Uterus (tissue), 4 donors: ENCODE measurements around the gene ARMC2. TPM values are rescaled to one million over a fixed set of nuclear protein-coding genes. Genes with fewer than 3 reads are reported as not detected.
"Not testable (repeated sequence)": the region's sequence is repeated elsewhere in the genome, so short reads cannot be mapped to it uniquely, and the experiment has no call there.

Source experiments
- DNase-seq, 2 donors: peaks; one replicate each; pipeline ENCODE4 v3.0.0-alpha.2; 2019 to 2020
- H3K27ac ChIP-seq, 2 donors: fragments of 200-600 bp; sonication (generic); 1 replicate in 1 of 2; 2 replicates in 1 of 2; pipeline ENCODE4 v1.5.1; 2016 to 2018
- H3K27me3 ChIP-seq, 2 donors: fragments of 200-600 bp; sonication (generic); one replicate each; pipeline ENCODE4 v1.5.1; 2018 to 2019; ENCODE audit warnings: control low read depth in 1 of 2
- H3K36me3 ChIP-seq, 2 donors: fragments of 200-600 bp; sonication (generic); one replicate each; pipeline ENCODE4 v1.5.1; 2019; ENCODE audit warnings: control low read depth in 1 of 2
- H3K4me1 ChIP-seq, 2 donors: fragments of 200-600 bp; sonication (generic); one replicate each; pipeline ENCODE4 v1.5.1; 2018 to 2019; ENCODE audit warnings: control low read depth in 1 of 2
- H3K4me3 ChIP-seq, 2 donors: fragments of 200-600 bp; sonication (generic); 1 replicate in 1 of 2; 2 replicates in 1 of 2; pipeline ENCODE4 v1.5.1; 2018 to 2019; ENCODE audit warnings: mild to moderate bottlenecking in 1 of 2
- H3K9me3 ChIP-seq, 2 donors: fragments of 200-600 bp; sonication (generic); one replicate each; pipeline ENCODE4 v1.5.1; 2019; ENCODE audit warnings: control low read depth in 1 of 2
- CTCF ChIP-seq, 4 experiments: fragments of 200-600 bp in 2 of 4; fragments of 450-650 bp in 2 of 4; sonication (generic) in 2 of 4; IDR thresholded peaks; one replicate each; pipeline ENCODE4 v1.5.1; 2016 to 2019; ENCODE audit warnings: antibody characterized with exemption in 4 of 4, mild to moderate bottlenecking in 2 of 4, moderate library complexity in 1 of 4
- POLR2A ChIP-seq, 2 donors: fragments of 450-650 bp; IDR thresholded peaks; one replicate each; pipeline ENCODE4 v1.6.1; 2016; ENCODE audit warnings: antibody characterized with exemption in 2 of 2, mild to moderate bottlenecking in 1 of 2, moderate library complexity in 1 of 2
- intact Hi-C: fragments of 100-400 bp; cut with DNase I; formaldehyde crosslinking; loops from one replicate; pipeline ENCODE4 v1.15.1; 2023; ENCODE audit warnings: low total_unique reads
- total RNA-seq, 4 donors: library from RNA; depleted of rRNA in 3 of 4; stranded (reverse); fragments of >200 nt in 3 of 4; gene quantifications; one replicate each; pipeline versions ENCODE4 v1.1.0 to v1.2.4, GENCODE V29; 2014 to 2023
- donor health status: DM: yes; HTN: yes; CAD: no.

ARMC2 gene
- total RNA-seq, 4 donors from 2014 or later: 5.1 to 15.1 (median 9.1) TPM; not detected in 1

DNA sequence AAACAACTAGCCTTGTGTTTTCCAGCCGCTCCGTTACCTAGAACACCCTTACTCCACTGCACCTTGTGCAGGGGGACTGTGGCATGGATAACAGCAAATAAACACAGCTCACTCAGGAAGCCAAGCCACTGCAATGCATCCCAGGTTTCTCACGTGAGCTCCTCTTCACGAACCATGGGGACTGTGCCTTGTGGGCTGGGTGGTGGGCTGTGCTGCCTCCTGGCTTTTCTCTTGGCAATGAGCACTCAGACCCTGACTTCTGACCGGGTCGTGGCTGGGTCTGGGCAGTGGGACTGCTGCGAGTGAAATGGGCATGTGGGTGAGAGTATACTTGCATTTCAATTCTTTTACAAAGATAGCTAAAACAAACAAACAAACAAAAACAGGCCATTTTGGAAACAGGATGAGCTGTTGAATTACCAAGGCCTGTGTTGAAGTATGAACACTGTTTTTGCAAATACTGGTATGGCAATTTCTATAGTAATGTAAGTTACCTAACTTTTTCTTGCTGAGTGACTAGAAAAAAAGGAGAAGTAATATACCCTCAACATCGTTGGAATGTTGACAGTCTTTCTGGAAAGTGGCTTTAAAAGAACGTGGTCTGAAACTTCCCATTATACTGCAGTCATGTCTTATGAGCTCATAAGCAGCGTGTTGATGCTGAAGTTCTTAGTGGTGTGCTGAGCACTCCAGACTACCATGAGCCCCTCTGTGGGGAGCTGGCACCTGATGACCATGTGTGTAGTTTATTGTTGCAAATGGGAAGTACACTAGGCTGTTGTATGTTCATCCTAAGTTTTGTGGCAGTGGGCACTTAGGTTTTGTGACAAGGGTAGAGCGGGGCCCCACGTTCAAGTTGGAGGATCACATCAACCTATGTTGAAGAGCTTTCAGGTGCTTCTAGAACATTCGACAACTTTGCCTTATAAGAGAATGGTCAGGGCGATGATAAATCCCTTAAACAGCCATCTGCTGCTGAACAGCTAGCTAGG is 120.4 kb downstream of the ARMC2 start:
- DNase-seq: no peak
- Histone ChIP-seq H3K9me3 (no peaks in the 10 kb centered on the region), H3K36me3 (no peaks in the 10 kb centered on the region), H3K27me3 (no peaks in the 10 kb centered on the region), H3K4me3 (no peak overlapping the region), H3K4me1 (no peaks in the 10 kb centered on the region), H3K27ac (no peak overlapping the region)
- intact Hi-C loops: no loop called here
- TF ChIP-seq POLR2A (IDR thresholded peaks at IDR 0.05) (no peak), CTCF (IDR thresholded peaks at IDR 0.05) (no peak)

GRCh38 chr6:108969776-108970175 is 121.6 kb downstream of the ARMC2 start:
- Histone ChIP-seq H3K36me3 (no peaks in the 10 kb centered on the region), H3K27me3 (no peaks in the 10 kb centered on the region), H3K4me1 (no peaks in the 10 kb centered on the region), H3K27ac (no peak overlapping the region), H3K4me3 (no peak overlapping the region), H3K9me3 (no peaks in the 10 kb centered on the region)
- no peak for DNase-seq
- intact Hi-C loops: no loop called here
- no peak for TF ChIP-seq POLR2A (IDR thresholded peaks at IDR 0.05)
- TF ChIP-seq CTCF (IDR thresholded peaks at IDR 0.05): no peak

DNA sequence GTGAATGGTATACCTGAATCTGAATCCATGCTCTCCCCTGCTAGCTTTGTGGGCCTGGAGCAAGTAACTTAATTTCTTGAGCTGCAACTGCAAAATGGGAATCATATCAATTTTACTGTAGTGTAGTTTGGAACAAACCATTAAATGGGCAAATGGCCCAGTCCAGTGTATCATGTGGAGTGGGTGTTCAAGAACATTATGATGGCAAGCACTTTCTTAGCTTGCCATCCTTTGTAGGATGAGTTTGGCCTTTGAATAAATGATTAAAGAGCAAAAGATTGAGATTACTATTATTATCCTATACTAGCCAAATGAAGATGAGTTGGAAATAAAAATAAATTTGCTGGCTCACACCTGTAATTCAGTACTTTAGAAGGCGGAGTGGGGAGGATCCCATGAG is 126.0 kb downstream of the ARMC2 start:
- intact Hi-C loops: no loop called here
- no peak for DNase-seq
- Histone ChIP-seq H3K9me3 (no peaks in the 10 kb centered on the region), H3K4me3 (no peak overlapping the region), H3K27ac (no peak overlapping the region), H3K36me3 (no peaks in the 10 kb centered on the region), H3K4me1 (no peaks in the 10 kb centered on the region), H3K27me3 (no peaks in the 10 kb centered on the region)
- TF ChIP-seq CTCF (IDR thresholded peaks at IDR 0.05) (no peak), POLR2A (IDR thresholded peaks at IDR 0.05) (no peak)

- intact Hi-C loops, DNase-seq, H3K36me3 ChIP-seq, H3K27ac ChIP-seq, H3K4me1 ChIP-seq, H3K9me3 ChIP-seq, H3K27me3 ChIP-seq, H3K4me3 ChIP-seq: not testable (repeated sequence)
Observed at GRCh38 chr6:108978638-108979037, 130.4 kb downstream of the ARMC2 start.

- intact Hi-C loops: no loop called here
- H3K4me3 ChIP-seq: no peak overlapping the region
- H3K4me1 ChIP-seq: no peaks in the 10 kb centered on the region
- no peak overlapping the region for H3K27ac ChIP-seq
- TF ChIP-seq POLR2A (IDR thresholded peaks at IDR 0.05) (no peak), CTCF (IDR thresholded peaks at IDR 0.05) (no peak)
- no peaks in the 10 kb centered on the region for H3K36me3 ChIP-seq
- no peaks in the 10 kb centered on the region for H3K9me3 ChIP-seq
- H3K27me3 ChIP-seq: no peaks in the 10 kb centered on the region
- no peak for DNase-seq
Observed at GRCh38 chr6:108982154-108983113, 134.2 kb downstream of the ARMC2 start.
